Right ventricle myocardium superior (tissue), 1 donor: ENCODE results near the gene PHYH. TPM values are rescaled to one million over a fixed set of nuclear protein-coding genes. Genes with fewer than 3 reads are reported as not detected.
"Not testable (repeated sequence)": the region's sequence is repeated elsewhere in the genome, so short reads cannot be mapped to it uniquely, and the experiment has no call there.

ENCODE experiments used
- ATAC-seq: fragments of 200-7000 bp; cut with Tn5 transposase; one replicate; pipeline ENCODE4 v1.9.1; 2020; ENCODE audit warnings: mild to moderate bottlenecking; ENCODE audit not compliant: poor library complexity
- DNase-seq: peaks from one replicate; pipeline ENCODE4 v3.0.0-alpha.2; 2020
- intact Hi-C: fragments of 100-400 bp; cut with DNase I; formaldehyde crosslinking; loops from one replicate; pipeline ENCODE4 v1.11.2; 2022
- total RNA-seq: library from RNA; stranded (reverse); fragmentation: NEBNext Ultra II Directional; extraction: Animal tissue kit (Norgen Biotek cat#: 25700); gene quantifications from one replicate; pipeline ENCODE4 v1.2.1, GENCODE V29; 2021
- donor health status: DM: no; HTN: yes; CAD: no; lungs with severe emphysema.

PHYH gene
- total RNA-seq, 1 donor from 2014 or later = 181 TPM

DNA sequence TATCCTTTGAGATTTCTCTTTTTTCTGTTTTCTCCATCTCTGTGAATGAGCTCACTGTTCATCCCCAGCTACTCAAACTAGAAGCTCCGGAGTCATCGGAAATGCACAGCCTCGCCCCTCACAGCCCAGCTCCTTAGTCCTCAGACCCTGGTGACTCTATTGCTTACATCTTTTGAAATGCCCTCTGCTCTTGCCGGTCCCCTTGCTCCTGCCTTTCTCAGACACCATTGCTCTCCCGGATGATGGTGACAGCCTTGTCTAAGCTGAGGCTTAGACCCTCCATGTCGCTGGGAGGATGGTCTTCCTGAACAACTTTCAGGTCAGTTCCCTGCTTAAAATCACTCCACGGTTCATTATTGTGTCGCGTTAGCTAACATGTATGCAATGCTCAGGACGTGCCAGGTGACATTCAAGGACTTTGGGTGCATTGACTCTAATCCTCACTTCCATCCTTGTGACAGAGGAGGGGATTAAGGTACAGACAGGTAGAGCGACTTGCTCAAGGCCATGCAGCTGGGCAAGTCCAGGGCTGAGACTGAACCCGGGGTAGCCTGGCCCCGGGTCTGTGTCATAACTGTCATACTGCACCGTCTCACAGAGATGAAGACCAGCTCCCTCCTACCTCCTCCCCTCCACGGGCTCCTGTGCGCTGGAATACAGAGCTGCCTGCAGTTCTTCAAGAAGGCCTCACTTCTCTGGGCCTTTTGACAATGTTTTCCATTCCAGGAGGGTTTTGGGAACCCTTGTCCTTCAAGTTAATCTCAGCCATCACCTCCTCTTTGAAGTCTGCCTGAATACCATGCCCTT lies 61.4 kb downstream of the PHYH start:
- DNase-seq = no peak
- no peak for ATAC-seq
- intact Hi-C loops = no loop called here

DNA sequence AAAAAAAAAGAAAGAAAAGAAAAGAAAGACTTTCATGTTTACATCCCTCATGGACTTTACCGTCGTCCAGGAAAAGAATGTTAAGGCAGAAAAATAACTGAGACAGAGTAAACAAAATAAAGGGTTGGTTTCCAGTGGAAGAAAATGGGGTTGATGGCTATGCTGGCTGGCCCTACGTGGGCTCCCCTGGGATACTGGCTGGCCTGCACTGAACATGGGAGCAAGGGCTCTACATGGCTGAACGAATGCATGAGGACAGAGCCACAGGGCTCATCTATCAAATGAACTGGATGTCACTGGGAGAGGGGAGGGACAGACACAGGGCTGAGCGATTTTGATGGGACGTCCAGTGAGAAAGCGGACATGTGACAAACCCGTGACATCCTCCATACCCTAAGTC lies 63.2 kb downstream of the PHYH start:
- ATAC-seq (no peak), DNase-seq (no peak)
- intact Hi-C loops = no loop called here

DNA sequence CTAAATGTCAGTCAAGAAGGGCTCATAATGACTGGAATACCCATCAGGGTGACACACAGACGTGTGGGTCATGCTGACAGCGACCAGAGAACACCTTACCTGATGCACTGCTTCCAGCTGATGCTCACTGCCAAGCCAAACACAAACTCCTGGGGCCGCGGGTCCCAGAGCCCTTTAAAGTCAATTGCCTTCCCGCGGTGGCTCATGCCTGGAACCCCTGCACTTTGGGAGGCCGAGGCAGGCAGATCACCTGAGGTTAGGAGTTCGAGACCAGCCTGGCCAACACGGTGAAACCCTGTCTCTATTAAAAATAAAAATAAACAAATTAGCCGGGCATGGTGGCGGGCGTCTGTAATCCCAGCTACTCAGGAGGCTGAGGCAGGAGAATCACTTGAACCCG lies 65.1 kb downstream of the PHYH start:
- DNase-seq, ATAC-seq, intact Hi-C loops: not testable (repeated sequence)

DNA sequence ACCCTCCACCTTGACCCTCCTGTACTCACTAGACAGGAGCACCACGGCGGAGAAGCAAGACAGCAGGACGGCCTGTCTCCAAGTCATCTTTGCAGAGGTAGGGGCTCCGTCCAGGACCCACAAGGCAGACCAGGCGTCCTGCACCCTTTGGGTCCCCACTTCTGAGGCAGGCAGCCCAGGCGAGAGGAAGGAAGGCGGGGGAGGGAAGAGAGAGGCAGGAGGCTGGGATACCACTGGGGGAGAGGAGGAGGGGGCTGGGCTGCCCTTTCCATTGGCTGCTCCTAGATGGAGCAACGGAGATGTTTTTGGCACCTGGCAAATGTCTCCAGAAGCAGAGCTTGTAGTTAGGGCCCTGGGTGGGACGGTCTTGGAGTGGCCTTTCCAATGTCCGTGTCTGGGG lies 65.7 kb downstream of the PHYH start, which contains the start of gene UCMA:
TSS of gene UCMA (minus strand) at position 203 of the 400 bp plus-strand sequence. CDS start at position 87, 116 bp downstream.
- intact Hi-C loops = no loop called here
- ATAC-seq = no peak
- DNase-seq = no peak

DNA sequence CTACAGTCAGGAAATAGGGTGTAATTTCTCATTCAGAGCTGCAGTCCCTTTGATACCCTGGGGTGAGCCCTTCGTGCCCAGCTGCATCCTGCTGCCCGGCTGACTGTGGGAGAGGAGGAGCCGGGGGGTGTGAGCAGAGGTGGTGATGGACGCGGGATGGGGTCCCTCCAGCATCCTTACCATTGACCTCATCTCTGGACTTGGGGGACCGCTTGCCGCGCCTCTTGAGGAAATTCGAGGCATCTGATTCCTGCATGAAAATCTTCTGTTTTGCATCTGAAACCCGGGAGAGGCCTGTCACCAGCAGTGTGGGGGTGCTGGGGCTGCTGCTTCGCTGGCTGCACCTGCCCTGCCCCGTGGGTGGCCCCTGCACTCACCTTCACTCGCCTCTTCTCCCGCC lies 66.5 kb downstream of the PHYH start:
- ATAC-seq = no peak
- intact Hi-C loops = no loop called here
- no peak for DNase-seq

DNA sequence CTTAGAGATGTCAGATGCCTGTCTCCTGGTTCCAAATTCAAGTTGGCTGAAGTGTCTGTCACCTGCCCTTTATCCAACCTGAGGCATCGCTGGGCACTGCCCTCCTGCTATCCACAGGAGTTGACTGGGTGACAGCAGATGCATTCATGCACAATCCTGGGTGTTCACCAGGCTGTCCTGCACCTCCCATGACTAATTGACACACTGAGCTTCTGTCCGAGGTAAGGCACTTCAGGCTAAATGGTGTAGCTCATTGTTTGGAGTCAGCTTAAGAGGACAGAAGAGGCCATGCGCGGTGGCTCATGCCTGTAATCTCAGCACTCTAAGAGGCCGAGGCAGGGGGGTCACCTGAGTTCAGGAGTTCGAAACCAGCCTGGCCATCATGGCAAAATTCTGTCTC lies 68.1 kb downstream of the PHYH start:
- intact Hi-C loops = no loop called here
- no peak for DNase-seq
- ATAC-seq = no peak

DNA sequence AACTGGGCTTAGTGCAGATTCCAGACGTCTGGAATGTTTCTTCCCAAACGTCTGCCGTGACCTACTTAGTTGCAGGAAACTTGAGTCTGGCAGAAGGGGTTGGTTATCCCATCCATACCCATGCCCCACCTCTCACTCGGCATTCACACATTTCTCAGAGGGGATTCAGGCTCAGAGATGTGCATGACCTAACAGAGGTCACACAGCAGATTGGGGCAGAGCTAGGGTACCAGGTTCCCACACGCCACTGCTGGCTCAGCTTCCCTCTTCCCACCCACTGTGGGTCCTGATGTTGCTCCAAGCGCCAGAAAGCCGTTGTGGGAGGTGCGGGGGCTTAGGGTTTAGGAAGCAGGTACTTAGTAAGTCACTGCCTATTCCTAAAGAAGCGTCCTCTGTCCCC lies 68.7 kb downstream of the PHYH start:
- intact Hi-C loops = no loop called here
- ATAC-seq (no peak), DNase-seq (no peak)

Other genes with a start within 250 kb of the PHYH start
- gene OPTN, start 199.9 kb downstream of the PHYH start, total RNA-seq = 149 TPM
- gene MCM10, start 138.5 kb downstream of the PHYH start, total RNA-seq = 0.30 TPM
- not detected for gene UCMA, start 65.7 kb downstream of the PHYH start, total RNA-seq
- 27.8 TPM for gene SEPHS1, start 48.2 kb upstream of the PHYH start, total RNA-seq
- gene BEND7, start 228.9 kb upstream of the PHYH start, total RNA-seq = 18.5 TPM